H1 (cell line): ENCODE data around the gene TCERG1L. TPM values are rescaled to one million over a fixed set of nuclear protein-coding genes. Genes with fewer than 3 reads are reported as not detected.

Experiments
- CTCF ChIA-PET: fragments of 300-600 bp; sonication (Branson Sonifier 250); formaldehyde crosslinking; loops from one replicate; lab custom pipeline; 2021; ENCODE audit not compliant: partially characterized antibody; lab: Charles Lee
- POLR2A ChIA-PET: fragments of 300-600 bp; sonication (Branson Sonifier 250); formaldehyde crosslinking; loops from one replicate; lab custom pipeline; 2021; ENCODE audit warnings: inconsistent platforms; ENCODE audit not compliant: partially characterized antibody; lab: Charles Lee
- DNase-seq, 2 experiments: peaks; one replicate each; pipeline versions ENCODE4 v3.0.0 to v3.0.0-alpha.2; 2010 to 2022; ENCODE audit warnings: low spot score in 2 of 2, low read depth in 1 of 2, mixed read lengths in 1 of 2
- FAIRE-seq: peaks from 2 replicates; lab custom pipeline; 2011; peaks lifted over from hg19 to GRCh38; lab: Jason Lieb, UNC
- H2AFZ ChIP-seq: 2 replicates; pipeline ENCODE4 v1.8.1; 2012; ENCODE audit warnings: low read length, inconsistent platforms
- H2AK5ac ChIP-seq: 2 replicates; pipeline ENCODE4 v1.6.1; 2013; ENCODE audit warnings: low read depth, low read length
- H2BK120ac ChIP-seq: replicated peaks from 2 replicates; pipeline ENCODE3; 2013; ENCODE audit warnings: low read depth, low read length, inconsistent platforms
- H2BK12ac ChIP-seq: 2 replicates; pipeline ENCODE4 v1.6.1; 2013; ENCODE audit warnings: low read depth, low read length
- H2BK15ac ChIP-seq: 2 replicates; pipeline ENCODE4 v1.6.1; 2013; ENCODE audit warnings: low read length
- H2BK20ac ChIP-seq: 2 replicates; pipeline ENCODE4 v1.6.1; 2013; ENCODE audit warnings: low read length
- H2BK5ac ChIP-seq: 2 replicates; pipeline ENCODE4 v1.6.1; 2013; ENCODE audit warnings: low read depth, low read length
- H3K14ac ChIP-seq: 2 replicates; pipeline ENCODE4 v1.6.1; 2013; ENCODE audit warnings: inconsistent platforms; ENCODE audit not compliant: insufficient read length
- H3K18ac ChIP-seq: 2 replicates; pipeline ENCODE4 v1.6.1; 2013; ENCODE audit warnings: low read length; ENCODE audit errors: extremely low read depth
- H3K23ac ChIP-seq: 2 replicates; pipeline ENCODE4 v1.6.1; 2013; ENCODE audit warnings: inconsistent platforms; ENCODE audit not compliant: insufficient read length
- H3K23me2 ChIP-seq: 2 replicates; pipeline ENCODE4 v1.6.1; 2013; ENCODE audit warnings: low read depth, low read length
- H3K27ac ChIP-seq: 2 replicates; pipeline ENCODE4 v1.6.1; 2011; ENCODE audit warnings: low read depth, low read length, inconsistent platforms
- H3K27me3 ChIP-seq, 4 experiments: replicated peaks in 1 of 4; 1 replicate in 1 of 4; 2 replicates in 3 of 4; pipeline versions ENCODE4 v1.6.1 to v1.8.1; 2011 to 2013; ENCODE audit warnings: low read length in 3 of 4, mild to moderate bottlenecking in 3 of 4, inconsistent platforms in 2 of 4, mixed read lengths in 2 of 4, moderate library complexity in 1 of 4; ENCODE audit not compliant: control insufficient read depth in 3 of 4, insufficient read depth in 3 of 4; ENCODE audit errors: extremely low read depth in 1 of 4
- H3K36me3 ChIP-seq, 4 experiments: 2 replicates each; pipeline versions ENCODE4 v1.6.1 to v1.8.1; 2011 to 2013; ENCODE audit warnings: mild to moderate bottlenecking in 4 of 4, low read length in 3 of 4, moderate library complexity in 2 of 4, control low read depth in 1 of 4, inconsistent platforms in 1 of 4; ENCODE audit not compliant: insufficient read depth in 4 of 4, control insufficient read depth in 2 of 4
- H3K4ac ChIP-seq: replicated peaks from 2 replicates; pipeline ENCODE3; 2013; ENCODE audit warnings: low read length, low read depth, mixed read lengths, inconsistent platforms; ENCODE audit not compliant: insufficient read length
- H3K4me1 ChIP-seq, 4 experiments: replicated peaks in 1 of 4; 1 replicate in 1 of 4; 2 replicates in 3 of 4; pipeline versions ENCODE4 v1.6.1 to v1.8.1; 2011 to 2013; ENCODE audit warnings: low read length in 3 of 4, inconsistent platforms in 2 of 4, mixed read lengths in 1 of 4; ENCODE audit not compliant: insufficient read depth in 4 of 4, control insufficient read depth in 3 of 4
- H3K4me2 ChIP-seq, 2 experiments: 2 replicates each; pipeline versions ENCODE4 v1.6.1 to v1.8.1; 2011 to 2013; ENCODE audit warnings: low read depth in 2 of 2, low read length in 2 of 2, control low read depth in 1 of 2, inconsistent platforms in 1 of 2, mild to moderate bottlenecking in 1 of 2; ENCODE audit not compliant: insufficient read depth in 1 of 2
- H3K4me3 ChIP-seq, 4 experiments: fragments of 200-600, 300-600 bp in 1 of 4; sonication (generic), shearing (Covaris generic), sonication (Bioruptor Twin) in 1 of 4; 2 replicates each; pipeline versions ENCODE4 v1.5.1 to v1.8.1; 2011 to 2016; ENCODE audit warnings: low read length in 4 of 4, low read depth in 3 of 4, control low read depth in 2 of 4, inconsistent platforms in 2 of 4, mild to moderate bottlenecking in 2 of 4, mixed read lengths in 1 of 4, moderate library complexity in 1 of 4; ENCODE audit not compliant: insufficient read depth in 2 of 4; ENCODE audit errors: extremely low read depth in 1 of 4
- H3K56ac ChIP-seq: replicated peaks from 2 replicates; pipeline ENCODE3; 2013; ENCODE audit warnings: low read depth, mild to moderate bottlenecking, mixed read lengths, low read length, inconsistent platforms; ENCODE audit not compliant: insufficient read length
- H3K79me1 ChIP-seq: 2 replicates; pipeline ENCODE4 v1.6.1; 2013; ENCODE audit warnings: low read depth, low read length, control low read depth
- H3K79me2 ChIP-seq, 2 experiments: 2 replicates each; pipeline versions ENCODE4 v1.6.1 to v1.8.1; 2012 to 2013; ENCODE audit warnings: low read length in 2 of 2, mild to moderate bottlenecking in 2 of 2, inconsistent platforms in 1 of 2; ENCODE audit not compliant: insufficient read depth in 2 of 2, control insufficient read depth in 1 of 2
- H3K9ac ChIP-seq, 4 experiments: replicated peaks in 1 of 4; 1 replicate in 1 of 4; 2 replicates in 3 of 4; pipeline versions ENCODE4 v1.6.1 to v1.8.1; 2011 to 2013; ENCODE audit warnings: low read depth in 3 of 4, low read length in 3 of 4, control low read depth in 2 of 4, mild to moderate bottlenecking in 2 of 4, moderate library complexity in 2 of 4, inconsistent platforms in 1 of 4; ENCODE audit errors: extremely low read depth in 1 of 4
- H3K9me3 ChIP-seq, 2 experiments: 2 replicates each; pipeline versions ENCODE4 v1.6.1 to v1.8.1; 2012 to 2013; ENCODE audit warnings: mild to moderate bottlenecking in 2 of 2, moderate library complexity in 2 of 2, control low read depth in 1 of 2, inconsistent platforms in 1 of 2, low read depth in 1 of 2, low read length in 1 of 2, mixed read lengths in 1 of 2; ENCODE audit not compliant: insufficient read depth in 2 of 2
- H4K20me1 ChIP-seq, 2 experiments: replicated peaks in 1 of 2; 2 replicates each; pipeline versions ENCODE3 to v1.8.1; 2011 to 2013; ENCODE audit warnings: inconsistent platforms in 2 of 2, low read length in 2 of 2, mild to moderate bottlenecking in 1 of 2; ENCODE audit not compliant: insufficient read depth in 2 of 2, control insufficient read depth in 1 of 2
- H4K5ac ChIP-seq: 2 replicates; pipeline ENCODE4 v1.6.1; 2013; ENCODE audit warnings: low read length, low read depth, mixed read lengths, inconsistent platforms; ENCODE audit not compliant: insufficient read length
- H4K8ac ChIP-seq: 2 replicates; pipeline ENCODE4 v1.8.0; 2013; ENCODE audit warnings: mild to moderate bottlenecking, moderate library complexity, low read length, inconsistent platforms; ENCODE audit not compliant: insufficient read depth; ENCODE audit errors: extremely low read depth
- H4K91ac ChIP-seq: replicated peaks from 2 replicates; pipeline ENCODE3; 2013; ENCODE audit warnings: low read length, mixed read lengths, inconsistent platforms; ENCODE audit not compliant: insufficient read length
- ATF2 ChIP-seq: IDR thresholded peaks from 2 replicates; pipeline ENCODE4 v1.6.1; 2012; ENCODE audit warnings: low read length, inconsistent platforms
- E2F6 ChIP-seq: IDR thresholded peaks from 2 replicates; pipeline ENCODE4 v1.6.1; 2012; ENCODE audit warnings: inconsistent platforms
- GABPA ChIP-seq: IDR thresholded peaks from 2 replicates; pipeline ENCODE4 v1.6.1; 2011; ENCODE audit warnings: mild to moderate bottlenecking, low read length, moderate library complexity, borderline replicate concordance; ENCODE audit not compliant: insufficient read depth
- JUND ChIP-seq: IDR thresholded peaks from 2 replicates; pipeline ENCODE4 v1.6.1; 2011; ENCODE audit warnings: mild to moderate bottlenecking, improper control_type of control experiment, low read length
- WGBS, 2 experiments: shearing (Covaris generic) in 1 of 2; methylation state at CpG; one replicate each; pipeline versions ENCODE4 v1.1.6 to v1.1.7; 2013 to 2015; ENCODE audit warnings: low lambda C conversion rate in 2 of 2, mixed read lengths in 2 of 2, inconsistent platforms in 1 of 2, low coverage in 1 of 2, missing lambda C conversion rate in 1 of 2; ENCODE audit not compliant: insufficient replicate concordance in 2 of 2, insufficient coverage in 1 of 2, insufficient read length in 1 of 2; ENCODE audit errors: extremely low coverage in 1 of 2, missing lambda C conversion rate in 1 of 2; 5-methylcytosine and 5-hydroxymethylcytosine counted together
- polyA plus RNA-seq, 7 experiments: library from polyadenylated mRNA; depleted of rRNA in 3 of 7; stranded (reverse) in 5 of 7; unstranded in 2 of 7; fragments of >200 nt in 5 of 7; fragments of 200-250 nt in 2 of 7; gene quantifications; 1 replicate in 5 of 7; 2 replicates in 1 of 7; 4 replicates in 1 of 7; pipeline versions ENCODE4 v1.2.1 to v1.2.3, GENCODE V29; 2011 to 2013; ENCODE audit warnings: missing spikeins in 2 of 7, mixed read lengths in 2 of 7
- total RNA-seq: library from RNA; stranded (reverse); fragmentation: NEBNext Ultra II Directional; extraction: Animal tissue kit (Norgen Biotek cat#: 25700); gene quantifications from 2 replicates; pipeline ENCODE4 v1.2.1, GENCODE V29; 2021

The TCERG1L gene
- total and polyA plus RNA-seq, 2 of the 8 experiments (the other 6 are each of a cell fraction or from before 2014, with no cell fraction given) = 3.9 to 6.9 TPM

- Histone ChIP-seq H3K23me2 (no peaks in the 10 kb centered on the region), H2AK5ac (no peak overlapping the region), H2BK12ac (no peak overlapping the region), H3K27me3 (no peaks in the 10 kb centered on the region; a peak in 1 of 7 replicates), H3K4me1 (peaks cover 0 to 9% (median 4%) of the 10 kb centered on the region in 4 experiments; a peak in 5 of 7 replicates), H3K56ac (no peak overlapping the region), H2BK15ac (no peak overlapping the region), H3K23ac (no peak overlapping the region), H4K5ac (no peak overlapping the region), H2AFZ (no peak overlapping the region), H3K79me1 (no peaks in the 10 kb centered on the region), H2BK20ac (no peak overlapping the region), H3K4me3 (no peak overlapping the region), H4K8ac (no peak overlapping the region), H4K20me1 (no peaks in the 10 kb centered on the region), H2BK5ac (no peak overlapping the region), H4K91ac (no peak overlapping the region), H3K9me3 (no peaks in the 10 kb centered on the region), H3K4ac (no peak overlapping the region), H3K36me3 (no peaks in the 10 kb centered on the region), H2BK120ac (no peak overlapping the region), H3K4me2 (no peak overlapping the region), H3K18ac (no peak overlapping the region), H3K14ac (no peak overlapping the region), H3K79me2 (no peaks in the 10 kb centered on the region), H3K27ac (no peak overlapping the region), H3K9ac (no peak overlapping the region)
- no peak for TF ChIP-seq E2F6
- TF ChIP-seq JUND = no peak
- no peak for TF ChIP-seq GABPA
- TF ChIP-seq ATF2 = no peak
- 82% methylated on average over 10 of the region's 10 CpGs; no CpG with 5 or more reads in 1 of the 2 experiments for WGBS, 2 experiments
- POLR2A ChIA-PET = no interaction called here
- FAIRE-seq (no peak), DNase-seq (no peak)
- CTCF ChIA-PET = interaction anchor here (1.1 kb wide), 1 partner anchor 137 kb away, joined by 4 read pairs; no protein-coding TSS in a partner anchor
Observed at GRCh38 chr10:131350660-131351059, 39.1 kb upstream of the TCERG1L start.
